D721Med (cell line): ENCODE results near the gene TMEM114.
"Not testable (repeated sequence)": the region's sequence is repeated elsewhere in the genome, so short reads cannot be mapped to it uniquely, and the experiment has no call there.

Source experiments
- DNase-seq: peaks from one replicate; pipeline ENCODE4 v3.0.0; 2011; ENCODE audit warnings: low spot score; ENCODE audit not compliant: insufficient read length
- FAIRE-seq: peaks from 2 replicates; lab custom pipeline; 2011; peaks lifted over from hg19 to GRCh38; lab: Jason Lieb, UNC
- CTCF ChIP-seq: IDR thresholded peaks from 2 replicates; pipeline ENCODE4 v1.5.1; 2012; ENCODE audit warnings: mild to moderate bottlenecking, control low read depth; ENCODE audit not compliant: insufficient read depth; ENCODE audit errors: missing control alignments

Gene TMEM114

GRCh38 chr16:8569650-8570346 is 20.5 kb downstream of the TMEM114 start:
- no peak for FAIRE-seq
- no peak for DNase-seq
- TF ChIP-seq CTCF: no peak

GRCh38 chr16:8568231-8568617 is 22.1 kb downstream of the TMEM114 start:
- FAIRE-seq: no peak
- no peak for DNase-seq
- TF ChIP-seq CTCF: no peak

GRCh38 chr16:8567355-8568230 is 22.7 kb downstream of the TMEM114 start:
- no peak for FAIRE-seq
- peak; percentile 97 for TF ChIP-seq CTCF

GRCh38 chr16:8565498-8565897 is 24.8 kb downstream of the TMEM114 start:
- FAIRE-seq (no peak), DNase-seq (no peak)
- TF ChIP-seq CTCF: no peak

More at GRCh38 chr16:8567355-8568230, 22.7 kb downstream of the TMEM114 start:
- DNase-seq: peak; percentile 42

GRCh38 chr16:8564934-8565345 is 25.4 kb downstream of the TMEM114 start:
- DNase-seq (no peak), FAIRE-seq (no peak)
- no peak for TF ChIP-seq CTCF

GRCh38 chr16:8563944-8564540 is 26.3 kb downstream of the TMEM114 start:
- DNase-seq, FAIRE-seq: not testable (repeated sequence)

GRCh38 chr16:8561496-8561895 is 28.8 kb downstream of the TMEM114 start:
- FAIRE-seq: no peak
- no peak for TF ChIP-seq CTCF
- no peak for DNase-seq
